A673 (cell line): Measurements from ENCODE around the gene NOPCHAP1. TPM values are rescaled to one million over a fixed set of nuclear protein-coding genes. Genes with fewer than 3 reads are reported as not detected.

Source experiments
- BruUV-seq: library from RNA; stranded (reverse); fragments of 400-500 nt; replicated peaks from 2 replicates; lab custom pipeline; 2021; lab: Mats Ljungman, UMichigan
- CTCF ChIA-PET: fragments of 300-600 bp; sonication (Branson Sonifier 250); formaldehyde crosslinking; loops from one replicate; lab custom pipeline; 2022; ENCODE audit warnings: antibody characterized with exemption; lab: Charles Lee
- POLR2A ChIA-PET: fragments of 300-600 bp; sonication (Branson Sonifier 250); formaldehyde crosslinking; loops from one replicate; lab custom pipeline; 2022; ENCODE audit warnings: antibody characterized with exemption; ENCODE audit not compliant: low non-redundant PET; lab: Charles Lee
- DNase-seq: peaks from one replicate; pipeline ENCODE4 v3.0.0-alpha.2; 2015; ENCODE audit warnings: low spot score
- H3K27ac ChIP-seq: fragments of 200-600 bp; sonication (generic); 2 replicates; pipeline ENCODE4 v1.5.1; 2016; ENCODE audit warnings: mixed run types, low read depth, mild to moderate bottlenecking, mixed read lengths, antibody characterized with exemption, low read length; ENCODE audit not compliant: poor library complexity, severe bottlenecking
- H3K27me3 ChIP-seq: fragments of 200-600 bp; sonication (generic); replicated peaks from 2 replicates; pipeline ENCODE4 v1.6.1; 2017; ENCODE audit warnings: mixed run types, low read depth, mild to moderate bottlenecking, mixed read lengths, antibody characterized with exemption, low read length; ENCODE audit not compliant: insufficient read depth, poor library complexity
- H3K36me3 ChIP-seq: fragments of 200-600 bp; sonication (generic); 2 replicates; pipeline ENCODE4 v1.6.1; 2016; ENCODE audit warnings: mixed run types, mild to moderate bottlenecking, mixed read lengths, antibody characterized with exemption, low read length; ENCODE audit not compliant: insufficient read depth, poor library complexity, severe bottlenecking
- H3K4me1 ChIP-seq: fragments of 200-600 bp; sonication (generic); 2 replicates; pipeline ENCODE4 v1.6.1; 2017; ENCODE audit warnings: mixed run types, mild to moderate bottlenecking, mixed read lengths, antibody characterized with exemption, low read length; ENCODE audit not compliant: insufficient read depth, poor library complexity, severe bottlenecking
- H3K4me3 ChIP-seq: fragments of 200-600 bp; sonication (generic); 2 replicates; pipeline ENCODE4 v1.5.1; 2016; ENCODE audit warnings: low read depth, mixed run types, mild to moderate bottlenecking, mixed read lengths, low read length; ENCODE audit not compliant: poor library complexity, severe bottlenecking
- H3K9me3 ChIP-seq: fragments of 200-600 bp; sonication (generic); 2 replicates; pipeline ENCODE4 v1.6.1; 2016; ENCODE audit warnings: mixed run types, low read depth, mild to moderate bottlenecking, mixed read lengths, antibody characterized with exemption, low read length; ENCODE audit not compliant: poor library complexity, severe bottlenecking
- EZH2 ChIP-seq: fragments of 200-600 bp; sonication (generic); IDR thresholded peaks from 2 replicates; pipeline ENCODE4 v1.6.1; 2017; ENCODE audit warnings: borderline replicate concordance, low read depth, mild to moderate bottlenecking, mixed read lengths, antibody characterized with exemption, low read length; ENCODE audit not compliant: poor library complexity, severe bottlenecking
- intact Hi-C: fragments of 100-400 bp; cut with micrococcal nuclease; formaldehyde crosslinking; loops from one replicate; pipeline ENCODE4 v1.10.0; 2022; ENCODE audit not compliant: unreplicated experiment
- total RNA-seq: library from RNA; stranded (reverse); gene quantifications from 2 replicates; pipeline ENCODE4 v1.2.3, GENCODE V29; 2021
- TF ChIP-seq, protein P1 (sequence below): fragments of 300-800, 200-600 bp; sonication (generic); conservative IDR thresholded peaks from 2 replicates; pipeline ENCODE4 v1.5.1; 2017; ENCODE audit warnings: low read depth, mild to moderate bottlenecking, antibody characterized with exemption, low read length, moderate library complexity, mixed read lengths

NOPCHAP1 gene
- total RNA-seq, 1 experiment from 2014 or later = 32.5 TPM

DNA sequence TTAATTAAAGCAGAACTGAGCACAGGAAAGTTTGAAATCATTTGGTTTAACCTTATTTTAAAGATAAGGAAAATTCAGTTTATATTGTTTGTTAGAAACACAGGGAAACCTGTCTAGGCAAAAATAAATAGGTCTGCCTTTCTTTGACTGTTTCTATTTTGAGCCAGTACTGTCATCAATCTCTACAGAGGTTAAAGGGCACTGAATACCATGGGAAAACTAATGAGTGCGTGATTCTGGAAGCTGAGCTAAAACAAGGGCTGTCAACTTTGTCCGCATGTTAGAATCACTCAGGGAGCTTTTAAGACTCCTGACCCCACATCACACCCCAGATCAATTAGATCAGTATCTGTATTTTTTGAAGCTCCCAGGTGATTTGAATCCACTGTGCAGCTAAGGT lies 38.8 kb downstream of the NOPCHAP1 start:
- Histone ChIP-seq H3K9me3 (no peaks in the 10 kb centered on the region), H3K27ac (no peak overlapping the region), H3K4me3 (no peak overlapping the region), H3K4me1 (no peaks in the 10 kb centered on the region), H3K27me3 (no peaks in the 10 kb centered on the region), H3K36me3 (no peaks in the 10 kb centered on the region)
- TF ChIP-seq EZH2 = no peak
- TF ChIP-seq, protein P1, sequence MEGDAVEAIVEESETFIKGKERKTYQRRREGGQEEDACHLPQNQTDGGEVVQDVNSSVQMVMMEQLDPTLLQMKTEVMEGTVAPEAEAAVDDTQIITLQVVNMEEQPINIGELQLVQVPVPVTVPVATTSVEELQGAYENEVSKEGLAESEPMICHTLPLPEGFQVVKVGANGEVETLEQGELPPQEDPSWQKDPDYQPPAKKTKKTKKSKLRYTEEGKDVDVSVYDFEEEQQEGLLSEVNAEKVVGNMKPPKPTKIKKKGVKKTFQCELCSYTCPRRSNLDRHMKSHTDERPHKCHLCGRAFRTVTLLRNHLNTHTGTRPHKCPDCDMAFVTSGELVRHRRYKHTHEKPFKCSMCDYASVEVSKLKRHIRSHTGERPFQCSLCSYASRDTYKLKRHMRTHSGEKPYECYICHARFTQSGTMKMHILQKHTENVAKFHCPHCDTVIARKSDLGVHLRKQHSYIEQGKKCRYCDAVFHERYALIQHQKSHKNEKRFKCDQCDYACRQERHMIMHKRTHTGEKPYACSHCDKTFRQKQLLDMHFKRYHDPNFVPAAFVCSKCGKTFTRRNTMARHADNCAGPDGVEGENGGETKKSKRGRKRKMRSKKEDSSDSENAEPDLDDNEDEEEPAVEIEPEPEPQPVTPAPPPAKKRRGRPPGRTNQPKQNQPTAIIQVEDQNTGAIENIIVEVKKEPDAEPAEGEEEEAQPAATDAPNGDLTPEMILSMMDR = no peak
- DNase-seq = no peak
- BruUV-seq = no TSS peak
- ChIA-PET POLR2A (no interaction called here), CTCF (no interaction called here)
- intact Hi-C loops = no loop called here

DNA sequence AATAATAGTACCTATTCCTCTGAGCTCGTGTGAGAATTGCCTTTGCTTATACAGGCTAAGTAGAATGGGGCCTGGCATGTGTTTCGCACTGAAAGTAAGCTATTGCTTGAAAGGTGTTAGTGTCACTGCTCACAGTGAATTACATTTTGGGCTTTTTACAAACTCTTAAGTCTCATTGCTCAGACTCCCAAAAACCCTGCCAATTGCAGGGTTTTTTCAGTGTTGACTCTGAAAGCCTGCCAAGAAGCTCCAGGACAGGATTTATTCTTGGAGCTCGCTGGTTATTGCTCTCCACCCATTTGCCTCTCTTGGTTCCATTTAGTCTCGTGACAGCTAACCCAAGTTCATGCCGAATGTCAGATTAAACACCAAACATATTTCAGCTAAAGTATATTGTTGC lies 39.8 kb downstream of the NOPCHAP1 start:
- BruUV-seq = no TSS peak
- ChIA-PET POLR2A (no interaction called here), CTCF (no interaction called here)
- Histone ChIP-seq H3K27ac (no peak overlapping the region), H3K4me1 (no peaks in the 10 kb centered on the region), H3K27me3 (no peaks in the 10 kb centered on the region), H3K4me3 (no peak overlapping the region), H3K36me3 (no peaks in the 10 kb centered on the region), H3K9me3 (no peaks in the 10 kb centered on the region)
- intact Hi-C loops = no loop called here
- no peak for DNase-seq
- TF ChIP-seq, protein P1 = no peak
- no peak for TF ChIP-seq EZH2

DNA sequence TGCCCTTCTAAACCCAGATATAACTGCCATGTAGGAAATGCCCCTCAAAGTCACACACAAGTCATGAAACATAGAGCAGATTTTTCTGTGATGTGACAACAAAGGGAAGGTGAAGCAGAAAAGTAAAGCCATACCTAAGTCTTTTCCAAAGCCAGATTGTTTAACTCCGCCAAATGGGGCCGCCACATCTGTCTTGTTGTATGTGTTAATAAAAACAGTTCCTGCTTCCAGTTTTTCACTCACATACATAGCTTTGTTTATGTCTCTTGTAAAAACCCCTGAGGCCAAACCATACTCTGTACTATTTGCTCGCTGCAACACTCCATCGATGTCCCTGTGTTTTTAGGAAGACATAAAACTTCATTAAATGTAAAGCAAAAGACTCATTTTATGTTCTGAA lies 40.3 kb downstream of the NOPCHAP1 start:
- TF ChIP-seq, protein P1 = no peak
- ChIA-PET POLR2A (no interaction called here), CTCF (no interaction called here)
- no TSS peak for BruUV-seq
- H3K9me3 ChIP-seq = no peaks in the 10 kb centered on the region
- H3K36me3 ChIP-seq = no peaks in the 10 kb centered on the region
- intact Hi-C loops = no loop called here
- H3K4me3 ChIP-seq = no peak overlapping the region
- DNase-seq = no peak
- no peaks in the 10 kb centered on the region for H3K27me3 ChIP-seq
- H3K4me1 ChIP-seq = no peaks in the 10 kb centered on the region
- H3K27ac ChIP-seq = no peak overlapping the region
